CD8-positive, alpha-beta memory T cell (primary cell): ENCODE data around the gene WDR37. TPM values are rescaled to one million over a fixed set of nuclear protein-coding genes. Genes with fewer than 3 reads are reported as not detected.
"Not testable (repeated sequence)": the region's sequence is repeated elsewhere in the genome, so short reads cannot be mapped to it uniquely, and the experiment has no call there.

Source experiments
- CTCF ChIA-PET: fragments of 350-600 bp; sonication (Branson Sonifier 250); formaldehyde crosslinking; loops from one replicate; lab custom pipeline; 2021; ENCODE audit warnings: antibody characterized with exemption; lab: Charles Lee
- POLR2A ChIA-PET: fragments of 350-600 bp; sonication (Branson Sonifier 250); formaldehyde crosslinking; loops from one replicate; lab custom pipeline; 2021; ENCODE audit warnings: antibody characterized with exemption; lab: Charles Lee
- DNase-seq, 5 donors: peaks; one replicate each; pipeline versions ENCODE4 v3.0.0 to v3.0.0-alpha.2; 2020 to 2022; ENCODE audit warnings: mixed read lengths in 1 of 5
- H3K27ac ChIP-seq: one replicate; pipeline ENCODE4 v1.7.0; 2013; ENCODE audit warnings: low read depth, mild to moderate bottlenecking, low read length, moderate library complexity
- H3K27me3 ChIP-seq: 2 replicates; pipeline ENCODE4 v1.7.0; 2013; ENCODE audit warnings: low read length, mild to moderate bottlenecking; ENCODE audit not compliant: insufficient read depth, poor library complexity, severe bottlenecking
- H3K36me3 ChIP-seq: 2 replicates; pipeline ENCODE4 v1.7.0; 2013; ENCODE audit warnings: mild to moderate bottlenecking, low read length, moderate library complexity; ENCODE audit not compliant: insufficient read depth
- H3K4me1 ChIP-seq: 2 replicates; pipeline ENCODE4 v1.7.0; 2013; ENCODE audit warnings: mild to moderate bottlenecking, low read length, moderate library complexity; ENCODE audit not compliant: insufficient read depth
- H3K4me3 ChIP-seq: 2 replicates; pipeline ENCODE4 v1.7.0; 2013; ENCODE audit warnings: mild to moderate bottlenecking, low read length
- H3K9me3 ChIP-seq: 2 replicates; pipeline ENCODE4 v1.7.0; 2013; ENCODE audit warnings: mild to moderate bottlenecking, low read length
- H3K27ac Mint-ChIP-seq, 8 donors: one replicate each; pipeline ENCODE4 v1.8.0; 2020 to 2021; ENCODE audit warnings: mixed read lengths in 8 of 8, mild to moderate bottlenecking in 6 of 8, inconsistent platforms in 3 of 8, moderate library complexity in 3 of 8
- H3K27me3 Mint-ChIP-seq, 2 donors: one replicate each; pipeline ENCODE4 v1.8.0; 2020 to 2021; ENCODE audit warnings: mixed read lengths in 2 of 2, mild to moderate bottlenecking in 1 of 2, moderate library complexity in 1 of 2
- H3K36me3 Mint-ChIP-seq, 3 donors: one replicate each; pipeline ENCODE4 v1.8.0; 2020 to 2021; ENCODE audit warnings: mixed read lengths in 3 of 3, inconsistent platforms in 1 of 3, mild to moderate bottlenecking in 1 of 3
- H3K4me1 Mint-ChIP-seq, 3 donors: one replicate each; pipeline ENCODE4 v1.8.0; 2020 to 2021; ENCODE audit warnings: mixed read lengths in 3 of 3, inconsistent platforms in 1 of 3, mild to moderate bottlenecking in 1 of 3
- H3K4me3 Mint-ChIP-seq, 7 donors: one replicate each; pipeline ENCODE4 v1.8.0; 2020 to 2021; ENCODE audit warnings: mixed read lengths in 7 of 7, mild to moderate bottlenecking in 6 of 7, moderate library complexity in 4 of 7, inconsistent platforms in 2 of 7
- H3K9me3 Mint-ChIP-seq, 5 donors: one replicate each; pipeline ENCODE4 v1.8.0; 2020 to 2022; ENCODE audit warnings: mixed read lengths in 5 of 5, mild to moderate bottlenecking in 3 of 5, moderate library complexity in 2 of 5, inconsistent platforms in 1 of 5
- polyA plus RNA-seq: library from polyadenylated mRNA; unstranded; fragments of 300-500 nt; fragmentation: Illumina TruSeq; gene quantifications from one replicate; pipeline ENCODE4 v1.2.3, GENCODE V29; 2021
- total RNA-seq, 2 experiments: library from RNA; stranded (reverse); gene quantifications; one replicate each; pipeline ENCODE4 v1.2.3, GENCODE V29; 2021

WDR37 gene
- total and polyA plus RNA-seq, 3 experiments from 2014 or later: 14.5 to 21.7 (median 15.8) TPM

DNA sequence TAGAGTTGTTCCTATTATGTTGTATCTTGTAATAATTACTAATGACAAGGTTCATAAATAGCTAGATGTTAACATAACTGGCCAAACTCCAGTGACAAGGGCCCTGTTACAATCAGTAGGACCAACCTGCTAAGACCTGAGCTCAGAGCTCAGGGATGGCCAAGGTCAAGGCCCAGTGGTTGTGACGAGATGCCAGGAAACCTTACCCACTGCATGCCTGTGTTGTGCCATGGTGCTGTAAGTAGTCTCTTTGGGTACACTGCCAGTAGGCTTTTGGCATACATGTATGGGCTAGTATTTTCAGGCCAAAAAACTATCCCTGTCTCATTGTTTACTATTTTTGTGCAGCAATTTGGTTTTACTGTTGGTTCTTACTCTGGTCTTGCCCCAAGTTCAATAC lies 22.6 kb upstream of the WDR37 start:
- Mint-ChIP-seq H3K27ac (no peak overlapping the region), H3K4me3 (no peak overlapping the region), H3K4me1 (peaks cover 0 to 5% (median 0%) of the 10 kb centered on the region in 3 donors), H3K36me3 (peaks cover 0 to 18% (median 3%) of the 10 kb centered on the region in 3 donors), H3K27me3 (no peaks in the 10 kb centered on the region), H3K9me3 (no peaks in the 10 kb centered on the region)
- Histone ChIP-seq H3K4me1 (no peaks in the 10 kb centered on the region), H3K27me3 (no peaks in the 10 kb centered on the region), H3K27ac (no peak overlapping the region), H3K9me3 (no peaks in the 10 kb centered on the region), H3K36me3 (no peaks in the 10 kb centered on the region), H3K4me3 (no peak overlapping the region)
- DNase-seq: no peak
- POLR2A ChIA-PET: no interaction called here
- CTCF ChIA-PET: no interaction called here

DNA sequence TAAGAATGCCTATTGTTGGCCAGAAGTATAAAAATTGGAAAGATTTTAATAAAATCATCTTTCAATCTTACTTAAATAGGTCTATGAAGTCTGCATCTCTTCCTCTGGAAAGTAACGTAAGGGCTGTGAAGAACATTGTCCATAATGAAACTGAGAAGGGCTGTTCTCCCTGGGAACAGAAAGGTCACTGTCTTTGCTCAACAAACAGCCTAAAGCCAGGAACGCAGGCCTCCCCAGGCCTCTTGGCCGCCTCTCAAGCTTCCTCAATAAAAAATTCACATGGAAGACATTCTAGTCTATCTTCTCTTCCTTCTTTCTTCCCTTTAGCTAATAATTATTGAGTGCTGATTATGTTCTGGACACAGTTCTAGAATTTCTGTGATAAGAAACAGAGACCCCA lies 21.4 kb upstream of the WDR37 start:
- Mint-ChIP-seq H3K27me3 (no peaks in the 10 kb centered on the region), H3K9me3 (no peaks in the 10 kb centered on the region), H3K4me1 (peaks cover 0 to 5% (median 0%) of the 10 kb centered on the region in 3 donors), H3K27ac (no peak overlapping the region), H3K36me3 (peaks cover 0 to 20% (median 3%) of the 10 kb centered on the region in 3 donors), H3K4me3 (no peak overlapping the region)
- no peak overlapping the region for H3K4me3 ChIP-seq
- H3K27ac ChIP-seq: no peak overlapping the region
- H3K27me3 ChIP-seq: no peaks in the 10 kb centered on the region
- DNase-seq: no peak
- H3K9me3 ChIP-seq: no peaks in the 10 kb centered on the region
- H3K36me3 ChIP-seq: no peaks in the 10 kb centered on the region
- CTCF ChIA-PET: no interaction called here
- POLR2A ChIA-PET: no interaction called here
- H3K4me1 ChIP-seq: no peaks in the 10 kb centered on the region

DNA sequence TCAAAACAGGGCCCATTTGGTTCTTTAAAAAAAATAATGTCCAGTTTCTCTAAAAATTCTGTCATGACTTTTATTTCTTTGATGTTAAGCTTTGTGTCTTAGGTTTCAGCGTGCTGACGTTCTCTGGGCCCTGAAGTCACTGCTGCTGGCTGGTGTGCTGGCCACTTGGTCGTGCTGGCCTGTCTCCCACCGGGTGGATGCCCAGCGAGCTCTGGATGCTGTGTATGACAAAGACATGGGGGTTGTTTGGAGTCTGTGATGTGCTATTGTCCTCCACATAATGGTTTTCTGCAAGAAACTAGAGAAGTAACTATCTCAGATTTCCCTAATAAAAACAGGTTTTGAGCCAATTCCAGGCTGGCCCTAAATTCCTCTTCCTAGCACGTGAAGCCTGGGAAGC lies 21.0 kb upstream of the WDR37 start:
- ChIA-PET CTCF (no interaction called here), POLR2A (no interaction called here)
- H3K4me1 Mint-ChIP-seq: peaks cover 0 to 7% (median 3%) of the 10 kb centered on the region in 3 donors
- Histone ChIP-seq H3K9me3 (no peaks in the 10 kb centered on the region), H3K4me3 (no peak overlapping the region), H3K27ac (no peak overlapping the region), H3K4me1 (no peaks in the 10 kb centered on the region), H3K36me3 (peaks cover 4% of the 10 kb centered on the region), H3K27me3 (no peaks in the 10 kb centered on the region)
- no peaks in the 10 kb centered on the region for H3K27me3 Mint-ChIP-seq
- H3K36me3 Mint-ChIP-seq: peaks cover 0 to 24% (median 4%) of the 10 kb centered on the region in 3 donors
- no peak for DNase-seq
- no peaks in the 10 kb centered on the region for H3K9me3 Mint-ChIP-seq
- peak overlapping the region in 1 of 8 donors; percentile 19 for H3K27ac Mint-ChIP-seq
- H3K4me3 Mint-ChIP-seq: no peak overlapping the region

DNA sequence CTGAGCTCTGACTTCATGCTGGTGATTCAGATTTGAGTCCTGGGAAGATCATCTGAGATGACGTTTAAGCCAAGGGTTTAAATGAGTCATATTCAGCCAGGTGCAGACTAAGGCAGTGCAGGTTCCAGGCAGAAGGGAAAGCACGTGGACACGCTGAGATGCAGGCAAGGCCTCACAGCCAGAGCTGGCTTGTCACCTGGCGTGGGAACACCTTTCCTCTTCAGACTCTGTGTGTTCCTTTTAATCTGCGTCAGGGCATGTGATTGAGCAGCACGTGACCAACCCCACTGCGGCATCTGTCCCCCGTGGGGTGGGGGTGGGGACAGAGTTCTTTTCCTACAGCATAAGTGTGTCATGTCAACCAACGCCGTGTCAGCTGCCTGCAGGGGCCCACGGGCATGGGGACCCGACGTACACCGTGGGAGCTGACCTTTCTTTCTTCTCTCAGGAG lies 19.8 kb upstream of the WDR37 start:
- Histone ChIP-seq H3K36me3 (peaks cover 9% of the 10 kb centered on the region), H3K27me3 (no peaks in the 10 kb centered on the region), H3K4me3 (no peak overlapping the region), H3K27ac (no peak overlapping the region), H3K4me1 (no peaks in the 10 kb centered on the region), H3K9me3 (no peaks in the 10 kb centered on the region)
- Mint-ChIP-seq H3K9me3 (no peaks in the 10 kb centered on the region), H3K36me3 (peaks cover 0 to 34% (median 8%) of the 10 kb centered on the region in 3 donors), H3K27me3 (no peaks in the 10 kb centered on the region), H3K27ac (no peak overlapping the region), H3K4me3 (no peak overlapping the region), H3K4me1 (peaks cover 0 to 10% (median 5%) of the 10 kb centered on the region in 3 donors)
- CTCF ChIA-PET: no interaction called here
- POLR2A ChIA-PET: interaction anchor here (1.4 kb wide), 1 partner anchor 13 kb away, joined by 5 read pairs; the partner anchor contains the start of gene IDI1
- no peak for DNase-seq

DNA sequence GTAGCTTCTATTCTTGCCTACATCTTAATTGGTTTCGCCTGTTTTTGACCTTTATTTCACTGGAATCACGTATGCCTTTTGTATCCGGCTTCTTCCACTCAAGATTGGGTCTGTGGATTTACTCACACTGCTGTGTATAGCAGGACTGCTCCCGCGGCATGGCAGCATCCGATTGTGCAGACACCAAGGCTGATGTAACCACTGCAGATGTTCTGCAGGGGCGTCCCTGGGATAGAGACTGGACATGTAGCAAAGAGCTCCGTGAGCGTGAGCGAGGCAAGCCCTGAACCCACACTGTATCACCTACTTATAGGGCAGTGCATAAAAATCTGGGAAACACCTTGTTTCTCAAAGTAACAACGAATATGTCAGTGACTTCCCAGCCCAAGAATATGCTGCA lies 19.1 kb upstream of the WDR37 start:
- no peak overlapping the region for H3K27ac ChIP-seq
- Mint-ChIP-seq H3K4me1 (peaks cover 0 to 11% (median 5%) of the 10 kb centered on the region in 3 donors), H3K4me3 (peak overlapping the region in 1 of 7 donors; percentile 3), H3K27me3 (no peaks in the 10 kb centered on the region), H3K36me3 (peaks cover 0 to 41% (median 8%) of the 10 kb centered on the region in 3 donors), H3K27ac (peak overlapping the region in 1 of 8 donors; percentile 74), H3K9me3 (no peaks in the 10 kb centered on the region)
- ChIA-PET POLR2A (interaction anchor here (1.4 kb wide), 1 partner anchor 12 kb away, joined by 5 read pairs; the partner anchor contains the start of gene IDI1), CTCF (no interaction called here)
- no peaks in the 10 kb centered on the region for H3K4me1 ChIP-seq
- no peak for DNase-seq
- no peaks in the 10 kb centered on the region for H3K9me3 ChIP-seq
- no peak overlapping the region for H3K4me3 ChIP-seq
- no peaks in the 10 kb centered on the region for H3K27me3 ChIP-seq
- peaks cover 9% of the 10 kb centered on the region for H3K36me3 ChIP-seq

DNA sequence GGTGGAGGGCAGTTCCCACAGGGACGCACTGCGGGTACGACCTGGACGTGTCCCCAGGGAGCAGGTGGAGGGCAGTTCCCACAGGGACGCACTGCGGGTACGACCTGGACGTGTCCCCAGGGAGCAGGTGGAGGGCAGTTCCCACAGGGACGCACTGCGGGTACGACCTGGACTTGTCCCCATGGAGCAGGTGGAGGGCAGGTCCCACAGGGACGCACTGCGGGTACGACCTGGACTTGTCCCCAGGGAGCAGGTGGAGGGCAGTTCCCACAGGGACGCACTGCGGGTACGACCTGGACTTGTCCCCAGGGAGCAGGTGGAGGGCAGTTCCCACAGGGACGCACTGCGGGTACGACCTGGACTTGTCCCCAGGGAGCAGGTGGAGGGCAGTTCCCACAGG lies 17.4 kb upstream of the WDR37 start:
- H3K27me3 Mint-ChIP-seq, CTCF ChIA-PET: not testable (repeated sequence)

DNA sequence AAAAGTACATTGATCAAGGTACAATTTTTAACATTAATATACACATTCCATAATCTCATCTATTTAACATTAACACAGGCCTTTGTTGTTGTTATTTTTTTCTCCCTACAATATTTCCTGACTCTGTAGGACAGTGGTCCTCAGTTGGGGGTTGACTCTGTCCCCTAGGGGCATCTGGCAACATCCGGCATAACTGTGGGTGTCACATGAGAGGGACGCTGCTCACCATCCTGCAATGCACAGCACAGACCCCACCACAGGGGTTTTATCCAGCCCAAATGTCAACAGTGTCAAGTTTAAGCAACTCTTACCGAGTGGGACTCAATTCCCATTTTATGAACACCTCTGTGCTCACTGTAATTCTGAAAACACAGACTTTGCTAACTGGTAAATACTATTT lies 16.1 kb upstream of the WDR37 start:
- H3K4me1 Mint-ChIP-seq: peaks cover 22 to 33% (median 27%) of the 10 kb centered on the region in 3 donors
- CTCF ChIA-PET: no interaction called here
- peaks cover 21% of the 10 kb centered on the region for H3K4me1 ChIP-seq

More for the DNA sequence above, 17.4 kb upstream of the WDR37 start:
- H3K9me3 Mint-ChIP-seq, H3K27ac Mint-ChIP-seq, H3K27ac ChIP-seq, H3K4me3 Mint-ChIP-seq, H3K4me1 ChIP-seq, H3K9me3 ChIP-seq, H3K27me3 ChIP-seq, H3K4me3 ChIP-seq, DNase-seq, POLR2A ChIA-PET: not testable (repeated sequence)
- Mint-ChIP-seq H3K4me1 (peaks cover 9 to 20% (median 13%) of the 10 kb centered on the region in 3 donors), H3K36me3 (peaks cover 0 to 55% (median 8%) of the 10 kb centered on the region in 3 donors)
- peaks cover 17% of the 10 kb centered on the region for H3K36me3 ChIP-seq

DNA sequence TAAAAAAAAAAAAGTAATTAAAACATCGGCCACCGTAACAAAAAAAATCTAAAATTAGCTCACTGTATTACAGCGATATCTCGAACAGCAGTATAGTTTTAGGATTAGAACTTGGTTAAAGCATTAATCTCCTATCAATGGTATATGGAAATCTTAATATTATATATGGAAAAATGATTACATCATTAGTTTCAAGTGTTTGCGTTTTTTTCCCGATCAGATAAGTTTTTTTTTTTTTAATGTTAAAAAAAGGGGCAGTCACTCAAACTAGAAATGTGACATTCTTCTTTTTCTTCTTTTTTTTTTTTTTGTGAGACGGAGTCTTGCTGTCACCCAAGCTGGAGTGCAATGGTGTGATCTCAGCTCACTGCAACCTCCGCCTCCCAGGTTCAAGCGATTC lies 14.7 kb upstream of the WDR37 start:
- no peak overlapping the region for H3K4me3 ChIP-seq
- H3K27ac ChIP-seq: no peak overlapping the region
- Mint-ChIP-seq H3K27ac (peak overlapping the region in 1 of 8 donors; percentile 22), H3K4me3 (no peak overlapping the region), H3K36me3 (peaks cover 0 to 65% (median 8%) of the 10 kb centered on the region in 3 donors), H3K4me1 (peaks cover 34 to 43% (median 39%) of the 10 kb centered on the region in 3 donors), H3K27me3 (peaks cover 0 to 4% of the 10 kb centered on the region in 2 donors), H3K9me3 (no peaks in the 10 kb centered on the region)
- H3K4me1 ChIP-seq: peaks cover 34% of the 10 kb centered on the region
- ChIA-PET POLR2A (no interaction called here), CTCF (interaction anchor here (0.9 kb wide), 1 partner anchor 12 kb away, joined by 3 read pairs; no protein-coding TSS in a partner anchor)
- peaks cover 17% of the 10 kb centered on the region for H3K36me3 ChIP-seq
- no peaks in the 10 kb centered on the region for H3K27me3 ChIP-seq
- DNase-seq: no peak
- no peaks in the 10 kb centered on the region for H3K9me3 ChIP-seq

More for the DNA sequence above, 16.1 kb upstream of the WDR37 start:
- Histone ChIP-seq H3K4me3 (no peak overlapping the region), H3K27ac (no peak overlapping the region), H3K9me3 (no peaks in the 10 kb centered on the region), H3K36me3 (peaks cover 17% of the 10 kb centered on the region), H3K27me3 (no peaks in the 10 kb centered on the region)
- H3K9me3 Mint-ChIP-seq: no peaks in the 10 kb centered on the region
- peaks cover 0 to 63% (median 8%) of the 10 kb centered on the region in 3 donors for H3K36me3 Mint-ChIP-seq
- no peak overlapping the region for H3K4me3 Mint-ChIP-seq
- H3K27me3 Mint-ChIP-seq: peaks cover 0 to 2% of the 10 kb centered on the region in 2 donors
- peak overlapping the region in 4 of 8 donors; percentile 10 to 66 (median 50) for H3K27ac Mint-ChIP-seq
- DNase-seq: no peak
- POLR2A ChIA-PET: no interaction called here
